ENCODE data around the gene TMEM225. TPM values are rescaled to one million over a fixed set of nuclear protein-coding genes. Genes with fewer than 3 reads are reported as not detected.

TMEM225 gene
- total and polyA plus RNA-seq, 7 experiments from 2014 or later: not detected

DNA sequence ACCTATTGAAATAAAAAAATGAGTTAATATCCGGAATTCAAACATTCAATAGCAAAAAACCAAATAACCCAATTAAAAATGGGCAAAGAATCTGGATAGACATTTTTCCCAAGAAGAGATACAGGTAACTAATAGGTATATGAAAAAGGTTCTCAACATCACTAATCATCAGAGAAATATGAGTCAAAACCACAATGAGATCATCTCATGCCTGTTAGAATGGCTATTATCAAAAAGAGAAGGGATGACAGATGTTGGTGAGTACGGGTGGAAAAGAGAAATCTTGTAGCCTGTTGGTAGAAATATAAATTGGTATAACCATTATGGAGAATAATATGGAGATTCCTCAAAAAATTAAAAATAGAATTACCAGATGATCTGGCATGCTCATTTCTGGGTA is 52.4 kb downstream of the TMEM225 start:
- Histone ChIP-seq H3K27me3 (ENCODE audit: control insufficient read depth in 2 of 2, insufficient read depth in 2 of 2, low read length in 2 of 2) (peaks cover 0 to 2% of the 10 kb centered on the region in 2 donors), H3K36me3 (ENCODE audit: control insufficient read depth in 2 of 3, insufficient read depth in 3 of 3, low read length in 3 of 3) (no peaks in the 10 kb centered on the region), H3K27ac (ENCODE audit: low read depth, low read length) (no peak overlapping the region), H3K4me1 (ENCODE audit: control insufficient read depth in 2 of 2, insufficient read depth in 2 of 2, low read length in 2 of 2) (no peaks in the 10 kb centered on the region), H3K4me3 (ENCODE audit: low read length) (no peak overlapping the region), H3K9me3 (ENCODE audit: control insufficient read depth in 2 of 3, low read length in 3 of 3) (no peaks in the 10 kb centered on the region)
- ATAC-seq (no peak), DNase-seq (no peak)
- Mint-ChIP-seq H3K36me3 (no peaks in the 10 kb centered on the region), H3K4me1 (no peaks in the 10 kb centered on the region), H3K27me3 (peaks cover 10 to 19% (median 17%) of the 10 kb centered on the region in 5 donors), H3K27ac (no peak overlapping the region), H3K4me3 (no peak overlapping the region), H3K9me3 (peaks cover 0 to 4% (median 0%) of the 10 kb centered on the region in 11 donors)
- ChIA-PET POLR2A (no interaction called here), CTCF (no interaction called here)
- intact Hi-C loops (cut with micrococcal nuclease): no loop called here

Other genes with a start within 250 kb of the TMEM225 start
- gene SCN3B, start 231.0 kb downstream of the TMEM225 start, total RNA-seq: not detected
- not detected for gene SCN3B, start 231.0 kb downstream of the TMEM225 start, polyA plus RNA-seq
- gene ZNF202, start 144.0 kb downstream of the TMEM225 start, total RNA-seq: 10 to 100 TPM; 13.0 to 27.0 (median 18.6) TPM
- gene ZNF202, start 144.0 kb downstream of the TMEM225 start, polyA plus RNA-seq: 10 to 100 TPM in 1 of 2 donors, 1 to 10 TPM in 1; 5.8 to 11.8 TPM
- not detected for gene OR6X1, start 131.2 kb downstream of the TMEM225 start, total RNA-seq
- not detected for gene OR6X1, start 131.2 kb downstream of the TMEM225 start, polyA plus RNA-seq
- gene OR6M1, start 79.3 kb downstream of the TMEM225 start, total RNA-seq: not detected
- not detected for gene OR6M1, start 79.3 kb downstream of the TMEM225 start, polyA plus RNA-seq
- gene OR8D4, start 16.5 kb upstream of the TMEM225 start, total RNA-seq: not detected
- gene OR8D4, start 16.5 kb upstream of the TMEM225 start, polyA plus RNA-seq: not detected
- not detected for gene OR4D5, start 53.9 kb upstream of the TMEM225 start, total RNA-seq
- gene OR4D5, start 53.9 kb upstream of the TMEM225 start, polyA plus RNA-seq: not detected
- gene OR6T1, start 58.2 kb upstream of the TMEM225 start, total RNA-seq: not detected
- not detected for gene OR6T1, start 58.2 kb upstream of the TMEM225 start, polyA plus RNA-seq
- not detected for gene OR10S1, start 92.1 kb upstream of the TMEM225 start, total RNA-seq
- gene OR10S1, start 92.1 kb upstream of the TMEM225 start, polyA plus RNA-seq: not detected
- not detected for gene OR10G6, start 109.5 kb upstream of the TMEM225 start, total RNA-seq
- not detected for gene OR10G6, start 109.5 kb upstream of the TMEM225 start, polyA plus RNA-seq
- gene OR10G4, start 127.3 kb upstream of the TMEM225 start, total RNA-seq: not detected
- gene OR10G4, start 127.3 kb upstream of the TMEM225 start, polyA plus RNA-seq: not detected
- not detected for gene OR10G9, start 137.3 kb upstream of the TMEM225 start, total RNA-seq
- not detected for gene OR10G9, start 137.3 kb upstream of the TMEM225 start, polyA plus RNA-seq
- not detected for gene OR10G8, start 141.1 kb upstream of the TMEM225 start, total RNA-seq
- not detected for gene OR10G8, start 141.1 kb upstream of the TMEM225 start, polyA plus RNA-seq
- not detected for gene OR10G7, start 155.7 kb upstream of the TMEM225 start, total RNA-seq
- gene OR10G7, start 155.7 kb upstream of the TMEM225 start, polyA plus RNA-seq: not detected
- gene VWA5A, start 229.8 kb upstream of the TMEM225 start, total RNA-seq: 10 to 100 TPM in 1 of 5 experiments, 1 to 10 TPM in 4; 5.2 to 10.2 (median 8.3) TPM
- 10 to 100 TPM; 10.8 to 11.7 TPM for gene VWA5A, start 229.8 kb upstream of the TMEM225 start, polyA plus RNA-seq